NCI-H1694 (cell line): ENCODE results near the gene COQ3.
A peak's percentile ranks its signal among the peaks of the same experiment; 100 is the strongest.
"Not testable (repeated sequence)": the region's sequence is repeated elsewhere in the genome, so short reads cannot be mapped to it uniquely, and the experiment has no call there.

Experiments
- DNase-seq: peaks from one replicate; lab custom pipeline; 2025; lab: John Stamatoyannopoulos, UW

The COQ3 gene

DNA sequence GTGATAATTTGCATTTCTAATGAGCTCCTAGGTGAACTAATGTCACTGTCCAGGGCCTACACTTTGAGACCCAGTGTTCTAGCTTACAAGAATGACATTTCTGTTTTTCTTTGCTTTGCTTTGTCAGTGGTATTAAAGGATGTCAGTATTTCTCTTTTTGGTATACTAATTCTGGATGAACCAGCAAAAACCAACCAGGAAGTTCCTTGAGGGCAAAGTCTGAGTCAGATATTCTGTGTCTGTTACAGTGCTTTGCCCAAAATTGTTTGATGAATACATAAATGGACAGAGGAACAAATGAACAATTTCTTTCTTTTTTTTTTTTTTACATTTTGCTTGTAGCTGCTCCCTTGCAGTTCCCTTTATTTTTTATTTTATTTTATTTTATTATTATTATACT, 15.4 kb downstream of the COQ3 start:
- no peak for DNase-seq

DNA sequence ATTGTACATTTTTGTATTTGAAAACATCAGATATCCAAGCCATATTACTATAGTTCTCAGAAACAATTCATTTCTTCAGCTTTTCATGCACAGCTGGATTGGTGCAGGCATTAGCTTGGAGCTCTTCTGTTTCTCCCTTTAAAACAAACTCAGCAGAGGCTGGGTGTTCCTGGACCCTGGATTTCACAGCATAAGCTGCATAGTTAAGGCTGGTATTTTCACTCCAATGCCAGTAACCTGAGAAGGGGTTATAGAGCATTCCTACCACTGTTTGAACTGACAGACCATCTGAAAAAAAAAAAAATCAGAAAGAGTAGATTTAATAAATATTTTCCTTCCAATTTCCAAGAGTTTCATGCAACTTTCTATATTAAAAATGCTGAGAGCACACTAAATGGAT, 24.5 kb downstream of the COQ3 start:
- no peak for DNase-seq

DNA sequence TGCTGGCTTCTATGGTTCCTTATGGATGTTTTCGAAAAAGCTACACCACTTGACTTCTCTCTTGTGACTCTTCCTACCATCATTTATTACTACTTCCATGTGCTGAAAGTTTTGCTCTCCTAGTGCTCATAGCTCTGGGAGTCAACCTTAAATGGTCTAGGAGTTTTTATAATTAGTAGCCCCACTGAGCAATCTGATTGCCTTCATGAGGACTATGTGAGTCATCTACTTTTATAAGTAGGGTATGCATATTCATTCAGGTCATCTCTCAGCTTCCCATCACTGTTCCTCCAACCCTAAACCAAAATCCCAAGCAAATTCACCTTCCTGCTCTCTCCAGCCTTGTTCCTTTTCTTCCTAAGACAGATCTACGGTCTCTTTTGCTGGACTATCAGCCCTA, 27.1 kb downstream of the COQ3 start:
- no peak for DNase-seq

DNA sequence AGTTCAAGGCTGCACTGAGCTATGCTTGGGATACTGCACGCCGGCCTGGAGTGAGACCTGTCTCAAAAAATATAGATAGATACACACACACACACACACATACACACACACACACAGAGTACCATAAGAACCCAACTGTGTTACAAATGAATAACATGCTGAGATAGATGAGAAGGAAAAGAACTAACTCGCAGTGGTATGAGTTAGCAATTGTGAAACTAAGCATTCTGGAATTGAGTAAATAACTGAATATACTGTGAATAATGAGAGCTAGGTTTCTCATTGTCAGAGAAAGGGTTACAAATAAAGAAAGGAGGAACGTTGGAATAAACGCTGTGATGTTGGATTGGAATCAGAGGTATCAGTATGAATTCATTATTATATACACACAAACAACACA, 30.0 kb downstream of the COQ3 start:
- DNase-seq, result no peak

DNA sequence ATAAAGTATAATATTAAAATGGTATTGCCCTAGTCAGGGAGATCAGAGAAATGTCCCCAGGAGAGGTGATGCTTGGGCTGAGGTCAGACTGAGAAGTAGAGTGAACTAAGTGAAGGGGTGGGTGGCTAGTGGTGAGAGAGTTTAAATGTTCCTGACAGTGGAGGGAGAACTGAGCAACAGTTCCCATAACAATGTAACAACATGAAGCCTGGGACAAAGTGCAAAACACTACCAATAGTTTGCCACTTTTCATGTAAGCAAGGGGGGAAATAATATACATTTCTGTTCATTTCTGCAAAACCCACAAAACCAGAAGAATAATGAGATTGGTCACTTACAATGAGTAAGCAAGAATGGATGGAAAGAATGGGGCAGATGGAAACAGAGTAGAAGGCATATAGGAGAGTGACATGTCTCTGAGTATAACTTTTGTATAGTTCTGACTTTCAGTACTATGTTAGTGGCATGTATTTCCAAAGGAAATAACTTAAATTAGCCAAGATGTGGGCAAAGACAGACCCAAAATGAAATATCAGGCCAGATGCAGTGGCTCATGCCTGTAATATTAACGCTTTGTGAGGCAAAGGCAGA, 31.2 kb downstream of the COQ3 start:
- no peak for DNase-seq

DNA sequence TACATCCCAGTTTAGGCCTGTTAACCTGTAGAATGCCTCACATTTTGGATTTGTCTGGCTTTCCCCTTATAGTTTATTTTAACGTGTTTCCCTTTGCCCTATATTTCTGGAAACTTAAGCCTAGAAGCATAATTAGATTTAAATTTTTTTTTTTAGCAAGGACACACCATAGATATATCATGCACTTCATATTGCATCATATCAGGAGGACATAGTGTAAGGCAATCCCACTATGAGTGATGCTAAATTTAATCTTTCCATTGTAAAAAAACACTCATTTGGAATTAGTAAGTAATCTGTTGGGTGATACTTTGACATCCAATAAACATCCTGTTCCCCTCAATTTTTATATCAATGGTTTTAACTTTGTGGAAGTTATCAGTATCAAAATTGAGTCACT, 34.2 kb downstream of the COQ3 start:
- no peak for DNase-seq

DNA sequence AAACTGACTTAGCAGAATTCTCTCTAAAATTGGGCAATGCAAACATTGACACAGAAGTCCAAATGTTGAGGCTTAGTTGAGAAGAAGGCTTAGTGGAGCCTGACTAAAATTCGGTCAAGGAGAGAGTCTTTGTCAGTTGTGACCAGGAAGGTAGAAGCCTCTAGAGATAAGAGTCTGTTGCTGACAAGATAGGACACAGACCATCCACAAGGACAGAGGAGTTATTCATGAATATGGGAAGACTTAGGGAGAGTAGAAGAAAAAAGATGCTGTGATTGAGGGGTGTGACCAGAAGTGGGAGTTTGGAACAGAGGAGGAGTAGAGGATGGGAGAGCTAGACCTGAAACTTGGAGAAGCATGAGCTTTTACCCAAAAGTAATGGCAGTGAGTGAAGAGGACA, 37.4 kb downstream of the COQ3 start:
- no peak for DNase-seq

DNA sequence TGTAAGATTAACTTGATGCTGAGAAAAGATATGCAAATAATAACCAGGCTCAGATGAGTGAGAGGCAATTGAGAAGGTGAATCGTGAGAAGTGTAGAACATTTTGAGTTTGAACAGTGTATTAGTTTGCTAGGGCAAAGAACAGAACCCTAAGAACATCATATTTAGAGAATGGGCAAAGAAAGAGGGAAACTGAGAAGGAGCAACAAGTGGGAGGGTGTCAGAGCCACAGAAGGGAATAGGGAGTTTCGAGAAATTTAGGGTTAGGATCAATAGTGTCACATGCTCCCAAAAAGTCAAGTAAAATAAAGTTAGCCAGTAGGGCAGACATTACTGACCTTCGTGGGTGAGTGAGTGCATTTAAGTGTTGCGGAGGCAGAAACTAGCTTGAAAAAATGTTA, 39.0 kb downstream of the COQ3 start:
- DNase-seq, result no peak

DNA sequence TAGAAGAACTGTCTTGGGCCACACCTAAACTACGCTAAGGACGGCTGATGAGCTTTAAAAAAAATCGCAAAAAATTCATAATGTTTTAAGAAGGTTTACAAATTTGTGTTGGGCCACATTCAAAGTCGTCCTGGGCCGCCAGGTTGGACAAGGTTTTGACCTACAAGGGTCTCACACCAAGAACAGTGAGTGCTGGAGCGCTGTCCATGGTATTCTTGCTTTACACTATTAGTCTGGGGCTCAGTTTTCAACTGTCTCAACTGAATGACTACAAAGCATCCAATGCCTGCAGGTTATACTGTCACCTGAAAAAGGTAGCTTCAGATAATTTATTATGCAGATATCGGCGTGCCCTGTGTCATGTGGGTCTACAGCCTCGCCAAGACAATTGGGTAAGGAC, 40.9 kb downstream of the COQ3 start:
- no peak for DNase-seq

DNA sequence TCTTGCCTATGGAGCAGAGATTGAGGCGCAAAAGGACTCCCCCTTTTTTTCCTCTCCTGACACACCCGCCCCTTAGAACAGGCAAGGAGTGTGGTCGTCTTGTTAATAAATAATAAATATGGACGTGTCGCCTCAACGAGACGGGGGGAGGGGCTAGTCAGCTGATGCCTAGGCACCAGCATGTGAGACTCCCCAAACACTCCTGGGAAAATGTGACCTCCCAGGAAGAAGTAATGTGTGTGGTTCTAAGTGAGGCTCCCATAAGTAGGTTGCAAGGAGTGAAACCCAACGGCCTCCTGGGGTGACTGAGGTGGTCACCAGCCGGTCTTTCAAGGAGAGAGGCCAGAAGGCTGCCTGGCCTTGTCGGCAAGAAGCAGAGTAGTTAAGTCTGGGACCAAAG, 43.4 kb downstream of the COQ3 start:
- no peak for DNase-seq

DNA sequence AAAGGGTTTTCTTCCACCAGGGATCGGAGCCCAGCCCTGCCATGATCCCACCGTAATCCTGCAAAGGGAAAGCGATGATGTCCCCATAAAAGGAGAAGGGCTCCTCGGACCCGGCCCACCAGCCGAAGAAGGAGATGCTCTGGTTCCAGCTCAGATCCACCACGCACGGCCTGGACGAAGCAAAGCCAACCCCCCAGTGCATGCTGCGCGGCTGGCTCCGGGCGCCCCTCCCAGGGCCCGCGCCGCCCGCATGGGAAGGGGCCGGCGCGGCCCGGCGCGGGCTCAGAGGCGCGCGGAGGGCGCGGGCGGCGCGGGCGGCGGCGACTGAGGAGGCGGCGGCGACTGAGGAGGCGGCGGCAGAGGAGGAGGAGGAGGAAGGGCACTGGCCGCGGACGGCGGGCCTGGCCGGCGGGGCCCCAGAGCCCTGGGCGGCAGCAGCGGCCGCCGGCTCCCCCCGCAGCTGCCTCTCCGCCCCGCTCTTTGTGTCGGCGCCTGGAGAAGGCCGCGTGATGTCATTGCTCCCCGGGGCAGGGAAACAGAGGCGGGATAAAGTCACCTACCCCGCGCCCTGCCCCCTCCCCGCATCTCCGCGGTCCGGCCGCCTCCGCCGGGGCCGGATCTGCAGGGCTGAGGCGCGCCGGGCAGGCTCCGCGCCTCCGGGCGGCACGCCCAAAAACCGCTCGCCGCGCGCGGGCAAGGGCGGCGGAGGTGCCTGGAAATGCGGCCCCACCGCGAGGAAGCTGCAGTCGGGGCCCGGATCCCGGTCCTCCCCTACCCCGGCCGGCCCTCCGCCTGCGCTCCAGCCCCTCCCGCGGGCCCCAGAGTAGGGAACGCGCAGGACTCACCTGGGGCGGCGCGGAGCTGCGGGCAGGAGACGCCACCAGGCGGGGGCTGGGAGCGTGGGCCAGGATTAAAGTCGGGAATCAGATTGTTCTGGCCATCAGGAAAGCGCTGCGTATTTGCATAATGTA, 44.5 kb downstream of the COQ3 start, which contains the start of gene FAXC:
TSS of gene FAXC (minus strand) at position 504 of the 971 bp plus-strand sequence. CDS start at position 202, 302 bp downstream.
- DNase-seq, result no peak

DNA sequence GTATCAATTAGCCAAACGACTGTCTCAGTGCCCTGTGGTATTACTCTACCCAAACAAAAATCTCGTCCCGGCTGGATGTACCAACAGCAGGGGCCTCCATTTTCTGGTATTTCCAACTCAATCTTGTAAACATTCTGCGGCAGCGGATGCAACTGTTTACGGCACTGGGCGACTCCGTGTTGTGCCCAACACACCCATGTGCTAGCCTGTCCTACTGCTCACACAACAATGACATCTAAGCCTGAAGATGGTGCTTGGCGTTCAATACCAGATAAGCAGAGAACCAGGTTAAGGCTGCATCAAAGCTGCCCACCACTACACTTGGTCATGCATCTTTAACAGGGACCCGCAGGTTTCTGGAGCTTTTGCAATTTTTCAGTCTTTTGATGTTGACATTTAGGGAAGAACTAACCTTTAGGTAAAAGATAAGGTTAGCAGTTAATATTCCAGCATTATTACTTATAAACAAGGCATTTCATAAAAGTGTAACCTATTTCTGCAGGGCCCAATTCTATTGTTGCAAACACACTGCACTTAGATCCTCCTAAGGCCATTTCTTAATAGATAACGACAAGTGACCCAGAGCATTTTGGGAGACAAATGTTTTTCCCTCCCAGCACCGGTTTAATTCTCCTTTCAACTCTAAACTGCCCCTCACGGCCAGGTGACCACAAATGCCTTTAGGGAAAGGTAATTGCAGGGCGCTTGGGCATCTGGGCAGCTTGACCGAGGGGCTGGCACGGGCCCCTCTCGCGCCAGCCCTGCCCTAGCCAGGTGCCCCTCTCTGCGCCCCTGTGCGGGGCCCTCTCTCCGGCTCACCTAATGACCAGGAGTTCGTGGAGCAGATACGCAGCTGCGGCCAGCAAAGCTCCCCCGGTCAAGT, 45.5 kb downstream of the COQ3 start:
- DNase-seq, result no peak

DNA sequence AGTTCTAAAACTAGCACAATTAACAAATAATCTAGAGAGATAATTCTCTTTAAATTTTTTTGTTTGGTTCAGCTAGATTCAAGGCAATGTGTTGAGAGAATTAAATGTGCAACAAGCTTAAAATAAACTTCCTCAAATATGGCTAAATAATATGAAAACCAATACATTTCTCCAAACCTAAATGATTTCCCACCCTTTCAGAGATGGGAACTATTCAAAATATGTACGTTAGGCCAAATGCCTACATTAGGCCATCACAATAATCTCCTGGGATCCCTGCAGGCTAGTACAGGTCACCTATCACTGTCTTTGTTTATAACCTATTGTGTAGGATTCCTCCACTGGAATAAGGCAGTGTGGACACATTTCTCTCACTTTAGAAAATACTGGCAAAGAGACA, 46.2 kb downstream of the COQ3 start:
- DNase-seq, result no peak

DNA sequence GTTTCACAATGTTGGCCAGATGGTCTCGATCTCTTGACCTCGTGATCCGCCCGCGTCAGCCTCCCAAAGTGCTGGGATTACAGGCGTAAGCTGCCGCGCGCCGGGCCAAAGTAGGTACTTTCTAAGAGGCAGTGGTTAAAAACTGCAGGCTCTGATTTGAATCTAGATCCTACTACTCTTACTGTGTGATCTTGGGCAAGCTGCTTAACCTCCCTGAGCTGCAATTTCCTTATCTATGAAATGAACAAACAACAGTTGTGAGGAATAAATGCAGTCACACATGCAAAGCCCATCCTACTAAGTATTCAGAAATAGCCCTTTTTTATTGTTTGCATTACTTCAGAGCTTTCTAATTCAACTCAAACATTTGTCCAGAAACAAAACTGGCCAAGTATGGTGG, 47.4 kb downstream of the COQ3 start:
- no peak for DNase-seq

DNA sequence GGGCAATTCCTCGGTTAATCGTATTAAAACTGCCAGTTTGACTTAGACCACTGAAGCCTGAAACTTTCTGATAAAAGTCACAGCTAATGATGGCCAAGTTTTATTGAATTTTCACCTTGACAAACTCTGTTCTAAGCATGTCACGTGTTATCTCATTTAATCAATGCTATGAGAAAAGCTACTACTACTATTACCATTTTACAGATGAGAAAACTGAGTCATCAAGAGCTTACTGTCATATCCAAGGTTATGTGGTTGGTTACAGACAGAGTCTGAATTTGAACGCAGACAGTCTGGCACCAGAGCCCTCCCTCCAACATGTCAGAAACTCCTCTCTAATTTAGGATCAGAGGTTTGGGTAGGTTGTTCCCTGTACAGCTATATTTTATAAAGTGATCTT, 48.8 kb downstream of the COQ3 start:
- no peak for DNase-seq

DNA sequence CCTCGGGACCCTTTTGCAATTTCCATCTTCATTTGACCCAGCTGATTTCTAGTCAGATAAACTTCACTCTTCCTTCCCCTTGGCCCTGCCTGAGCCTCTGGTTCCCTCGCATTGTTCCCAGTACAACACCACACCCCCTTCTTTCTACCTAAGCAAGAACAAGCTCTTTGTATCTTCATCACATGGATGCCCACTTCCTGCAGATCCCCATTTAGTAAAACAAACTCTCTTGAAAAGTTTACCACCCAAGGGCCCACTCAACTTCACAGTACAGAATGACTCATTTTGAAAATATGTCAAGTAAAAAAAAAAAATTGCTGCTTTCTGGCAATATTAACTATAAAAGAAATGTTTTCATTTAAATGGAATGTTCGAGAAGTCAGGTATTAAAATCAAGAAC, 49.7 kb downstream of the COQ3 start:
- DNase-seq, result no peak

DNA sequence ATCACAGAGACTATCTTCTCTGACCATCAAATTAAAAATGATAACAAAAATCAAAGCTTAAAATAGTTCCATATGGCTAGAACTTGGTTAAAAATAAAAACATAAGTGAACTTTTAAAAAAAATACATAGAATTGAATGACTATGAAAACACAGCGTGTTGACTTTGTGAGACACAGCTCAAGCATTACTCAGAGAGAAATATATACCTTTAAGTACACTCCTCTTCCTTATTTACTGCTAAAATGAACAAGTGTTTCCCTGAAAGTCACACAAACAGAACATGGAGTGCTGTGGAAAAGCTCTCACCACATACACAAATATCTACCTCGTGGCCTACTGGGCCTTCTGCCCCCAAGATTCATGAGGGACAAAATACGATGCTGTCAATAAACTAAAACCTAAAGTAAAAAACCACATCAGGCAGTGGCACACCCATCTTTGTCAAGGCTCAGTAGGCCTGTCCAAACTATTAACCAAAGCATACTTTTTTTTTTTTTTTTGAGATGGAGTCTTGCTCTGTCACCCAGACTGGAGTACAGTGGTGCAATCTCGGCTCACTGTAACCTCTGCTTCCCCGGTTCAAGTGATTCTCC, 52.0 kb downstream of the COQ3 start:
- no peak for DNase-seq

DNA sequence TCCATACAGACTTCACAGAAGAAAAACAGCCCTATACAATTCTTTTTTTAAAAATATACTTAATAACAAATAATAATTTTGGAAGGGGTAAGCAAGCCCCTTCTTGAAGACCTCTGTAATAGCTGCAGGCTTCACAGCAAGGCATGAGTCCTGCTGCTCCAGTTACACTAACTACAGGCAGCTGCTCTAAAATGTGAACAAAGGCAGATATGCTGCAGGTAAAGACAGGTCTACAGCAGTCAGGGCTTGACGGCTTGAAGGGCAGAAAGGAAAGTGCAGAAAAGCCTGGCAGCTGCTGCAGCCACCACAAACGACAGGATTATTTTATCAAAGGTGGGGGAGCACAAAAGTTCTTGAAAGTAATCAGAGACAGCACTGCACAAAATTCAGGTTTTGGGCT, 55.8 kb downstream of the COQ3 start:
- DNase-seq, result no peak

DNA sequence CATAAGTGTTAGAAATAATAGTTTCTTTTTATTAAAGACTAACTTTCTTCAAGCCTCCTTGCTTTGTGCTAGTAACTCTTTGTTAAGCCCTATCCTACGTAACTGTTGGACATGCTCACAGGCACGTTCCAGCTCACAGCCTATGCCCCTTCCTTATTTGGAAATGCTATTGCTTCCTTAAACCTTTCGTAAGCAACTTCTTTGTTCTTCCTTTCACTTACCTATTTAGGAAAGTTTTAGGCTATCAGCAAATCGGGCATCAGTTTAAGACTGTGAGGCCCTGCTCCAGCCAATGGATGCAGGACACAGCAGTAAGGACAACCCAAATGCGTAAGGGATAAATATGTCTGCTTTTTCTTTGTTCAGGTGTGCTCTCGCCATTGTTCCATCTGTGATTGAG, 58.7 kb downstream of the COQ3 start:
- DNase-seq, result not testable (repeated sequence)

DNA sequence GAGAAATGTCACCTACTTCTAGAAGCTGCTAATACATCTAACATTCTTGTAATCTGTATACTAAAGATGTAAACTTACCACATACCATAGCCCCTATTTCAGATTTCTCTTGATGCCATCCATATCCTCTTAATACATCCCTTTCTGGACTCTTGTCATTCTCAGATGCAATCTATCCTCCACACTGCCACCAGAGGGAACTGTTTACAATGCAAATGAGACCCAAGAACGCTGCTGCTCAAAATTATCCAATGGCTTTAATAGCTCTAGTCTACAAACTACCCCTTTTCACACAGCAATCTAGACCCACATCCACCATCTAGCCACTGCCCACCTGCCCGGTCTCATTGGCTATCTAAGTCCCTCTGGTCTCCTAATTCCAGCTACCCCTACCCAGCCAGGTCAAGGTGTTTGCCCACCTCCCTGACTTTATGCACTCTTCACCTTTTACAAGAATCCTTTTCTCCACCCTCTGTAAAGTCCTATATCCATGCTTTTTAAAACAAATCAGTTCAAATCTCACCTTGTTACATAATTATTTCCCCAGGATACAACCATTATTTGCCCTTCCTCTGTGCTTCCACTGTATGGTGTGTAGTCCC, 59.4 kb downstream of the COQ3 start:
- DNase-seq, result peak; percentile 52

DNA sequence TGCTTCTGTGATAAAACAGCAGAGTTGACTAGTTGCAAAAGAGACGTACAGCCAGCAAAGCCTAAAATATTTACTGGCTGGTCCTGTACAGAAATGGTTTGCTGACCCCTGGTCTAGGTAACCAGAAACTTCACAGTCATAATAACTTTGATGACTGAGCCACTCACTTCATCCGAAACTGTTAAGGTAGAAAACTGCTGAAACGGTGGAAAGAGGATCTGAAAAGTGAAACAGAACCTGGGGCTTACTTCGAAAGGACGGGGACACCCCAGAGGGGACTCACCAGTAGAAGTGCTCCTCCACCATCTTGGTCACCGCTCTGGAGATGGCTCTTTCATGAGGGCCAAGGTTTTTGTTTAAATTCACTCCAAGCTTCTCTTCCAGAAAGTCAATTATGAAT, 60.9 kb downstream of the COQ3 start:
- DNase-seq, result no peak

DNA sequence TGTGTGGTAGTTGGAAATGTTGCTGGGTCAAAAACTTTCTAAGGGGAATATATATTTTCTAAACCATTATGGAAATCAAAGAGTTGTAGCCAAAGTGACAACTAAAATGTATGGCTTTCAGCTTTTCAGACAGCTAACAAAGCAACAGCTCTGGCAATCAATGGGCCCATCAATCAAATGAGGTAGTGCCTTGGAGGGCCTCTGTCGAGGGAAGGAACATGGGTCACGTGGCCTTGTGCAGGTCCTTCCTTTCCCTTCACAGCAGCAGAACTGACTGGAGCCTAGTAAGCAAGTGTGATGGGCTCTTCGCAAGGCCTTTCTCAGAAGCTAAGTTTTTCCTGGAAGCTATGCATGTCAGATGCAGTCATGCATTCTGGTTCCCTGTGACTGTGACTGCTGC, 62.5 kb downstream of the COQ3 start:
- DNase-seq, result no peak
